Activated naive CD4-positive, alpha-beta T cell treated with anti-CD3 and anti-CD28 coated beads, Interleukin-2, amount 50 U/mL, for 72 hours (primary cell): ENCODE results near the gene TRAPPC10. TPM values are rescaled to one million over a fixed set of nuclear protein-coding genes. Genes with fewer than 3 reads are reported as not detected.

Experiments
- ATAC-seq, 2 donors: fragments of 150-1000 bp; cut with Tn5 transposase; 2 replicates each; pipeline ENCODE4 v1.10.0; 2021; ENCODE audit warnings: mild to moderate bottlenecking in 2 of 2, moderate library complexity in 2 of 2
- DNase-seq, 2 donors: peaks; one replicate each; pipeline ENCODE4 v3.0.0; 2021 to 2022; ENCODE audit warnings: low spot score in 2 of 2
- H3K27ac Mint-ChIP-seq, 2 donors: one replicate each; pipeline ENCODE4 v1.8.0; 2022; ENCODE audit warnings: mild to moderate bottlenecking in 2 of 2, mixed read lengths in 2 of 2
- H3K36me3 Mint-ChIP-seq, 2 donors: one replicate each; pipeline ENCODE4 v1.8.0; 2022; ENCODE audit warnings: mixed read lengths in 2 of 2
- H3K9me3 Mint-ChIP-seq, 2 donors: one replicate each; pipeline ENCODE4 v1.8.0; 2022; ENCODE audit warnings: mixed read lengths in 2 of 2
- total RNA-seq, 2 donors: library from RNA; stranded (reverse); gene quantifications; one replicate each; pipeline ENCODE4 v1.2.3, GENCODE V29; 2022

TRAPPC10 gene
- 10 to 100 TPM; 49.2 to 59.5 TPM for total RNA-seq

- Mint-ChIP-seq H3K27ac (peak within 1 kb of the TSS; percentile 90 to 95), H3K36me3 (peaks cover 17 to 21% of the 10 kb centered on the region in 2 donors), H3K9me3 (no peaks in the 10 kb centered on the region)
- peak; percentile 84 to 88 for DNase-seq
- ATAC-seq: peak; percentile 81 to 83
These were observed at the start of gene TRAPPC10 for GRCh38 chr21:44011579-44012473. Gene TRAPPC10, plus strand, starts transcription at chr21:44012309. Its CDS starts 185 bp downstream, at chr21:44012494.

GRCh38 chr21:43965911-43966585 is 46.1 kb upstream of the TRAPPC10 start:
- Mint-ChIP-seq H3K36me3 (peaks cover 6 to 14% of the 10 kb centered on the region in 2 donors), H3K27ac (peak overlapping the region in 1 of 2 donors; percentile 58), H3K9me3 (peaks cover 0 to 4% of the 10 kb centered on the region in 2 donors)
- DNase-seq (no peak), ATAC-seq (no peak)

- no peak for ATAC-seq
These were observed 45.1 kb upstream of the TRAPPC10 start for GRCh38 chr21:43966946-43967512.

GRCh38 chr21:43967981-43968380 is 44.1 kb upstream of the TRAPPC10 start:
- Mint-ChIP-seq H3K27ac (peak overlapping the region in 1 of 2 donors; percentile 18), H3K9me3 (no peaks in the 10 kb centered on the region), H3K36me3 (peaks cover 2 to 7% of the 10 kb centered on the region in 2 donors)
- ATAC-seq (no peak), DNase-seq (no peak)

More at GRCh38 chr21:43966946-43967512, 45.1 kb upstream of the TRAPPC10 start:
- H3K36me3 Mint-ChIP-seq: peaks cover 6 to 14% of the 10 kb centered on the region in 2 donors
- no peak for DNase-seq
- no peaks in the 10 kb centered on the region for H3K9me3 Mint-ChIP-seq
- peak overlapping the region; percentile 9 to 58 for H3K27ac Mint-ChIP-seq

GRCh38 chr21:43968410-43969114 is 43.5 kb upstream of the TRAPPC10 start:
- Mint-ChIP-seq H3K9me3 (no peaks in the 10 kb centered on the region), H3K36me3 (peaks cover 0 to 3% of the 10 kb centered on the region in 2 donors), H3K27ac (peak overlapping the region; percentile 46 to 49)
- ATAC-seq (no peak), DNase-seq (no peak)

GRCh38 chr21:43969115-43969444 is 43.0 kb upstream of the TRAPPC10 start:
- no peaks in the 10 kb centered on the region for H3K36me3 Mint-ChIP-seq
- no peaks in the 10 kb centered on the region for H3K9me3 Mint-ChIP-seq
- H3K27ac Mint-ChIP-seq: peak overlapping the region in 1 of 2 donors; percentile 49
- ATAC-seq (no peak), DNase-seq (no peak)

GRCh38 chr21:43970551-43970950 is 41.6 kb upstream of the TRAPPC10 start:
- no peaks in the 10 kb centered on the region for H3K36me3 Mint-ChIP-seq
- ATAC-seq: no peak
- H3K9me3 Mint-ChIP-seq: no peaks in the 10 kb centered on the region
- no peak for DNase-seq
- peak overlapping the region in 1 of 2 donors; percentile 50 for H3K27ac Mint-ChIP-seq

- no peaks in the 10 kb centered on the region for H3K36me3 Mint-ChIP-seq
- ATAC-seq (no peak), DNase-seq (no peak)
- H3K9me3 Mint-ChIP-seq: no peaks in the 10 kb centered on the region
- H3K27ac Mint-ChIP-seq: peak overlapping the region in 1 of 2 donors; percentile 50
These were observed 40.7 kb upstream of the TRAPPC10 start for GRCh38 chr21:43971201-43971991.

GRCh38 chr21:43971992-43972255 is 40.2 kb upstream of the TRAPPC10 start:
- DNase-seq (no peak), ATAC-seq (no peak)
- Mint-ChIP-seq H3K27ac (peak overlapping the region in 1 of 2 donors; percentile 50), H3K9me3 (no peaks in the 10 kb centered on the region), H3K36me3 (no peaks in the 10 kb centered on the region)

GRCh38 chr21:43972850-43973633 is 39.1 kb upstream of the TRAPPC10 start:
- H3K27ac Mint-ChIP-seq: peak overlapping the region in 1 of 2 donors; percentile 84
- no peak for ATAC-seq
- H3K36me3 Mint-ChIP-seq: no peaks in the 10 kb centered on the region
- H3K9me3 Mint-ChIP-seq: no peaks in the 10 kb centered on the region
- DNase-seq: no peak

- DNase-seq (no peak), ATAC-seq (no peak)
- Mint-ChIP-seq H3K36me3 (no peaks in the 10 kb centered on the region), H3K9me3 (no peaks in the 10 kb centered on the region), H3K27ac (peak overlapping the region in 1 of 2 donors; percentile 44)
These were observed 38.5 kb upstream of the TRAPPC10 start for GRCh38 chr21:43973634-43973955.

- Mint-ChIP-seq H3K9me3 (no peaks in the 10 kb centered on the region), H3K36me3 (no peaks in the 10 kb centered on the region), H3K27ac (peak overlapping the region; percentile 46 to 81)
- no peak for DNase-seq
- peak in 1 of 2 donors; percentile 19 for ATAC-seq
These were observed 37.2 kb upstream of the TRAPPC10 start for GRCh38 chr21:43974791-43975468.

- Mint-ChIP-seq H3K9me3 (no peaks in the 10 kb centered on the region), H3K27ac (peak overlapping the region; percentile 46 to 81), H3K36me3 (no peaks in the 10 kb centered on the region)
- ATAC-seq (peak; percentile 87 to 94), DNase-seq (peak; percentile 72 to 89)
These were observed 36.5 kb upstream of the TRAPPC10 start for GRCh38 chr21:43975469-43976098.

GRCh38 chr21:43976661-43977060 is 35.4 kb upstream of the TRAPPC10 start:
- H3K9me3 Mint-ChIP-seq: no peaks in the 10 kb centered on the region
- DNase-seq (no peak), ATAC-seq (no peak)
- no peaks in the 10 kb centered on the region for H3K36me3 Mint-ChIP-seq
- no peak overlapping the region for H3K27ac Mint-ChIP-seq

GRCh38 chr21:43978060-43978459 is 34.0 kb upstream of the TRAPPC10 start:
- no peaks in the 10 kb centered on the region for H3K9me3 Mint-ChIP-seq
- H3K36me3 Mint-ChIP-seq: no peaks in the 10 kb centered on the region
- H3K27ac Mint-ChIP-seq: peak overlapping the region in 1 of 2 donors; percentile 68
- ATAC-seq (no peak), DNase-seq (no peak)
